Smooth muscle cell (in vitro differentiated cells): Measurements from ENCODE around the gene FILIP1. TPM values are rescaled to one million over a fixed set of nuclear protein-coding genes. Genes with fewer than 3 reads are reported as not detected.

ENCODE experiments used
- DNase-seq: peaks from one replicate; lab custom pipeline; 2025; ENCODE audit not compliant: unreplicated experiment; lab: John Stamatoyannopoulos, UW
- H2AFZ ChIP-seq: fragments of 200-600 bp; sonication (generic); 2 replicates; pipeline ENCODE4 v1.6.0; 2016; ENCODE audit warnings: antibody characterized with exemption, low read depth, mild to moderate bottlenecking
- H3F3A ChIP-seq: fragments of 200-600 bp; sonication (generic); 2 replicates; pipeline ENCODE4 v1.6.0; 2017; ENCODE audit warnings: antibody characterized with exemption, low read depth
- H3K27ac ChIP-seq: fragments of 200-600 bp; sonication (generic); 2 replicates; pipeline ENCODE4 v1.5.1; 2016; ENCODE audit warnings: low read depth, mild to moderate bottlenecking
- H3K27me3 ChIP-seq: fragments of 200-600 bp; sonication (generic); 2 replicates; pipeline ENCODE4 v1.6.1; 2016; ENCODE audit warnings: low read depth, mild to moderate bottlenecking
- H3K36me3 ChIP-seq: fragments of 200-600 bp; sonication (generic); 2 replicates; pipeline ENCODE4 v1.5.1; 2016; ENCODE audit warnings: low read depth
- H3K4me1 ChIP-seq: fragments of 200-600 bp; sonication (generic); 2 replicates; pipeline ENCODE4 v1.5.1; 2016; ENCODE audit warnings: low read depth
- H3K4me2 ChIP-seq: fragments of 200-600 bp; sonication (generic); 2 replicates; pipeline ENCODE4 v1.6.0; 2016; ENCODE audit warnings: mild to moderate bottlenecking
- H3K4me3 ChIP-seq: fragments of 200-600 bp; sonication (generic); 2 replicates; pipeline ENCODE4 v1.5.1; 2016; ENCODE audit warnings: mild to moderate bottlenecking
- H3K79me2 ChIP-seq: fragments of 200-600 bp; sonication (generic); 2 replicates; pipeline ENCODE4 v1.6.0; 2016; ENCODE audit warnings: low read depth, mild to moderate bottlenecking
- H3K9ac ChIP-seq: fragments of 200-600 bp; sonication (generic); 2 replicates; pipeline ENCODE4 v1.6.0; 2016; ENCODE audit warnings: low read depth
- H3K9me3 ChIP-seq: fragments of 200-600 bp; sonication (generic); replicated peaks from 2 replicates; pipeline ENCODE4 v1.5.1; 2016; ENCODE audit warnings: low read depth
- H4K20me1 ChIP-seq: fragments of 200-600 bp; sonication (generic); 2 replicates; pipeline ENCODE4 v1.6.0; 2016; ENCODE audit warnings: low read depth
- CTCF ChIP-seq: fragments of 200-600 bp; sonication (generic); IDR thresholded peaks from 2 replicates; pipeline ENCODE4 v1.5.1; 2017; ENCODE audit warnings: borderline replicate concordance, mild to moderate bottlenecking, antibody characterized with exemption; ENCODE audit not compliant: insufficient read depth, poor library complexity, severe bottlenecking
- WGBS: methylation state at CpG from one replicate; pipeline ENCODE4 v1.1.7; 2016; ENCODE audit warnings: low lambda C conversion rate; 5-methylcytosine and 5-hydroxymethylcytosine counted together
- polyA plus RNA-seq: library from polyadenylated mRNA; unstranded; fragments of >200 nt; fragmentation: Nextera tagmentation; extraction: Ambion mirVana; gene quantifications from 2 replicates; pipeline ENCODE4 v1.2.1, GENCODE V29; 2016
- total RNA-seq: library from RNA; depleted of rRNA; stranded (reverse); fragments of >200 nt; gene quantifications from 2 replicates; pipeline ENCODE4 v1.2.3, GENCODE V29; 2014

The FILIP1 gene
- total and polyA plus RNA-seq, 2 experiments from 2014 or later, result 3.0 to 3.5 TPM

- H3K27me3 ChIP-seq, result no peaks in the 10 kb centered on the region
- peaks cover 6% of the 10 kb centered on the region for H3K36me3 ChIP-seq
- H3K4me2 ChIP-seq, result no peak overlapping the region
- H3K9ac ChIP-seq, result no peak overlapping the region
- no peaks in the 10 kb centered on the region for H4K20me1 ChIP-seq
- no peaks in the 10 kb centered on the region for H3F3A ChIP-seq
- no peaks in the 10 kb centered on the region for H3K9me3 ChIP-seq
- peaks cover 2% of the 10 kb centered on the region for H3K4me1 ChIP-seq
- H2AFZ ChIP-seq, result no peak overlapping the region
- DNase-seq, result no peak
- no peak overlapping the region for H3K27ac ChIP-seq
- H3K4me3 ChIP-seq, result no peak overlapping the region
- H3K79me2 ChIP-seq, result peaks cover 20% of the 10 kb centered on the region
- TF ChIP-seq CTCF, result no peak
- 85% methylated on average over 1 of the region's 1 CpG for WGBS
Measured at GRCh38 chr6:75466636-75467035, 27.0 kb downstream of the FILIP1 start.

- Histone ChIP-seq H3K27ac (peak overlapping the region; percentile 33), H3K36me3 (peaks cover 4% of the 10 kb centered on the region), H4K20me1 (no peaks in the 10 kb centered on the region), H3K4me1 (peaks cover 2% of the 10 kb centered on the region), H3F3A (no peaks in the 10 kb centered on the region), H3K79me2 (peaks cover 22% of the 10 kb centered on the region), H3K9me3 (no peaks in the 10 kb centered on the region), H3K4me2 (no peak overlapping the region), H3K9ac (no peak overlapping the region), H3K27me3 (no peaks in the 10 kb centered on the region), H3K4me3 (no peak overlapping the region), H2AFZ (no peak overlapping the region)
- DNase-seq, result no peak
- TF ChIP-seq CTCF, result no peak
- WGBS, result 50% methylated on average over 1 of the region's 1 CpG
Measured at GRCh38 chr6:75463908-75464307, 29.7 kb downstream of the FILIP1 start.

- no peaks in the 10 kb centered on the region for H3K27me3 ChIP-seq
- H3K9ac ChIP-seq, result no peak overlapping the region
- peaks cover 16% of the 10 kb centered on the region for H3K79me2 ChIP-seq
- H3K4me3 ChIP-seq, result no peak overlapping the region
- no peaks in the 10 kb centered on the region for H3K9me3 ChIP-seq
- no peaks in the 10 kb centered on the region for H3K36me3 ChIP-seq
- no peak overlapping the region for H2AFZ ChIP-seq
- peaks cover 2% of the 10 kb centered on the region for H3K4me1 ChIP-seq
- no peak for DNase-seq
- H3K27ac ChIP-seq, result peak overlapping the region; percentile 33
- no peaks in the 10 kb centered on the region for H4K20me1 ChIP-seq
- TF ChIP-seq CTCF, result no peak
- no peak overlapping the region for H3K4me2 ChIP-seq
- 92% methylated on average over 5 of the region's 5 CpGs for WGBS
- no peaks in the 10 kb centered on the region for H3F3A ChIP-seq
Measured at GRCh38 chr6:75463061-75463460, 30.5 kb downstream of the FILIP1 start.

- no peak for TF ChIP-seq CTCF
- Histone ChIP-seq H3K9ac (no peak overlapping the region), H3K4me2 (no peak overlapping the region), H3K4me1 (no peaks in the 10 kb centered on the region), H3K27me3 (no peaks in the 10 kb centered on the region), H3K79me2 (peaks cover 12% of the 10 kb centered on the region), H3K36me3 (no peaks in the 10 kb centered on the region), H3K27ac (peak overlapping the region; percentile 51), H3K4me3 (no peak overlapping the region), H3F3A (no peaks in the 10 kb centered on the region), H3K9me3 (no peaks in the 10 kb centered on the region), H2AFZ (no peak overlapping the region), H4K20me1 (no peaks in the 10 kb centered on the region)
- DNase-seq, result no peak
- 63% methylated on average over 2 of the region's 2 CpGs for WGBS
Measured at GRCh38 chr6:75460681-75461080, 32.9 kb downstream of the FILIP1 start.
